OCI-LY3 (cell line): ENCODE data around the gene NR4A1.

Experiments used
- H2AFZ ChIP-seq: fragments of 200-600, 300-600 bp; shearing (Covaris generic); 2 replicates; pipeline ENCODE4 v1.6.0; 2014; ENCODE audit warnings: antibody characterized with exemption, low read depth, low read length
- H3K27ac ChIP-seq: fragments of 200-600, 300-600 bp; sonication (generic); 2 replicates; pipeline ENCODE4 v1.5.1; 2014; ENCODE audit warnings: mild to moderate bottlenecking, low read length, moderate library complexity, mixed read lengths
- H3K27me3 ChIP-seq: fragments of 200-600, 300-600 bp; sonication (generic); 2 replicates; pipeline ENCODE4 v1.6.1; 2014; ENCODE audit warnings: low read depth, low read length, mixed read lengths
- H3K36me3 ChIP-seq: fragments of 200-600, 300-600 bp; sonication (generic); replicated peaks from 2 replicates; pipeline ENCODE3; 2014; ENCODE audit warnings: low read depth, low read length, mixed read lengths
- H3K4me1 ChIP-seq: fragments of 300-600, 200-600 bp; sonication (generic); 2 replicates; pipeline ENCODE4 v1.6.1; 2014; ENCODE audit warnings: low read length, mixed read lengths
- H3K4me2 ChIP-seq: fragments of 200-600, 300-600 bp; sonication (generic); 2 replicates; pipeline ENCODE4 v1.6.1; 2014; ENCODE audit warnings: low read length, mixed read lengths
- H3K4me3 ChIP-seq: fragments of 300-600, 200-600 bp; sonication (generic); 2 replicates; pipeline ENCODE4 v1.5.1; 2014; ENCODE audit warnings: antibody characterized with exemption, mild to moderate bottlenecking, low read length, moderate library complexity
- H3K79me2 ChIP-seq: fragments of 300-600, 200-600 bp; shearing (Covaris generic); 2 replicates; pipeline ENCODE4 v1.6.1; 2014; ENCODE audit warnings: mild to moderate bottlenecking, low read length, mixed read lengths
- H3K9ac ChIP-seq: fragments of 300-600, 200-600 bp; shearing (Covaris generic); 2 replicates; pipeline ENCODE4 v1.6.0; 2014; ENCODE audit warnings: mild to moderate bottlenecking, low read length, moderate library complexity
- H3K9me3 ChIP-seq: fragments of 200-600, 300-600 bp; shearing (Covaris generic); 2 replicates; pipeline ENCODE4 v1.6.1; 2014; ENCODE audit warnings: low read length, mixed read lengths; ENCODE audit not compliant: insufficient read depth
- H4K20me1 ChIP-seq: fragments of 200-600, 300-600 bp; sonication (generic); 2 replicates; pipeline ENCODE4 v1.6.1; 2016; ENCODE audit warnings: low read length, mixed read lengths; ENCODE audit not compliant: insufficient read depth
- CTCF ChIP-seq: fragments of 200-600, 300-600 bp; sonication (generic); IDR thresholded peaks from 2 replicates; pipeline ENCODE4 v1.5.1; 2014; ENCODE audit warnings: antibody characterized with exemption, low read length, low read depth
- EZH2phosphoT487 ChIP-seq: fragments of 200-600 bp; shearing (Covaris generic); IDR thresholded peaks from 2 replicates; pipeline ENCODE4 v1.6.1; 2018; ENCODE audit warnings: antibody characterized with exemption, mixed run types, low read depth

The NR4A1 gene

GRCh38 chr12:52023976-52024688, 27.1 kb upstream of the NR4A1 start:
- Histone ChIP-seq H3K27ac (no peak overlapping the region), H3K4me1 (peaks cover 34% of the 10 kb centered on the region), H3K27me3 (peaks cover 26% of the 10 kb centered on the region), H3K4me3 (peak overlapping the region; percentile 75), H3K9me3 (no peaks in the 10 kb centered on the region), H3K9ac (0 out of 2 replicates have a peak overlapping the region, but pooled peaks have one; percentile 9), H3K36me3 (no peaks in the 10 kb centered on the region), H2AFZ (peak overlapping the region; percentile 71; the same call in 1 of the 2 replicates), H3K4me2 (peak overlapping the region; percentile 90), H4K20me1 (no peaks in the 10 kb centered on the region), H3K79me2 (no peaks in the 10 kb centered on the region)
- TF ChIP-seq CTCF (no peak; the same call in none of the 2 replicates), EZH2phosphoT487 (no peak)

- Histone ChIP-seq H3K4me2 (peak overlapping the region; percentile 85), H3K27me3 (peaks cover 24% of the 10 kb centered on the region), H3K4me3 (0 out of 2 replicates have a peak overlapping the region, but pooled peaks have one; percentile 73), H3K27ac (no peak overlapping the region), H3K9ac (no peak overlapping the region), H2AFZ (no peak overlapping the region), H3K9me3 (no peaks in the 10 kb centered on the region), H4K20me1 (no peaks in the 10 kb centered on the region), H3K36me3 (no peaks in the 10 kb centered on the region), H3K79me2 (no peaks in the 10 kb centered on the region), H3K4me1 (peaks cover 31% of the 10 kb centered on the region)
- no peak for TF ChIP-seq EZH2phosphoT487
- no peak for TF ChIP-seq CTCF
Observed at GRCh38 chr12:52024845-52025230, 26.4 kb upstream of the NR4A1 start.

GRCh38 chr12:52026263-52026662, 25.0 kb upstream of the NR4A1 start:
- Histone ChIP-seq H3K27ac (no peak overlapping the region), H3K36me3 (no peaks in the 10 kb centered on the region), H3K4me3 (peak overlapping the region; percentile 73), H3K4me1 (peaks cover 23% of the 10 kb centered on the region), H3K27me3 (peaks cover 20% of the 10 kb centered on the region), H4K20me1 (no peaks in the 10 kb centered on the region), H3K79me2 (no peaks in the 10 kb centered on the region), H2AFZ (no peak overlapping the region), H3K9me3 (no peaks in the 10 kb centered on the region), H3K9ac (no peak overlapping the region), H3K4me2 (peak overlapping the region; percentile 85)
- no peak for TF ChIP-seq CTCF
- no peak for TF ChIP-seq EZH2phosphoT487

- Histone ChIP-seq H3K4me3 (no peak overlapping the region), H3K4me2 (no peak overlapping the region), H3K9ac (no peak overlapping the region), H3K4me1 (peaks cover 23% of the 10 kb centered on the region), H3K79me2 (no peaks in the 10 kb centered on the region), H2AFZ (no peak overlapping the region), H3K27ac (no peak overlapping the region), H3K36me3 (no peaks in the 10 kb centered on the region), H3K9me3 (no peaks in the 10 kb centered on the region), H4K20me1 (no peaks in the 10 kb centered on the region), H3K27me3 (peaks cover 18% of the 10 kb centered on the region)
- TF ChIP-seq EZH2phosphoT487, result no peak
- TF ChIP-seq CTCF, result no peak
Observed at GRCh38 chr12:52027085-52027843, 24.0 kb upstream of the NR4A1 start.
